ENCODE measurements around the gene GATA3. TPM values are rescaled to one million over a fixed set of nuclear protein-coding genes. Genes with fewer than 3 reads are reported as not detected.

The GATA3 gene
- polyA plus RNA-seq, 4 donors, result 0.37 to 0.84 (median 0.63) TPM

DNA sequence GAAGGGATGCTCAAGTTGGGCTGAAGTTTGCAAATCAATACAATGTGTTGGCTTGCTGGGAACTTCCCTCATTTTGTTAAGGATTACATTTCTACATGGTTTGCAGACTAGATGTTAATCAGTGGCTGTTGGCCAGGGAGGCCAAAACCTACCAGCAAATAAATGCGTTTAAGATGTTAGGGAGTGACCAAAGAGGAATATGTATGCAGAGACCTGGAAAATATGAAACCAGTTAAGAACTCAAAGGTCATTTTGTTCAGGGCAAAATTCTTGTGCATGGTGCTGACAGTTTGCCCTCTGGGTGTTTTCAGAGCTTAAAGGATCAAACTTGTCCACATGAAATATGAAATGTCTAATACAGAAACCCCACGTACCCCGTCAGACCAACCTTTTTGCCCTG, 30.3 kb downstream of the GATA3 start:
- H3K4me3 ChIP-seq (ENCODE audit: low read depth in 1 of 3, low read length in 3 of 3), result no peak overlapping the region
- H3K36me3 ChIP-seq (ENCODE audit: control insufficient read depth in 3 of 3, insufficient read depth in 2 of 3, low read depth in 1 of 3, low read length in 3 of 3), result no peaks in the 10 kb centered on the region
- no peak overlapping the region for H3K27ac ChIP-seq (ENCODE audit: low read depth in 1 of 3, low read length in 2 of 3)
- H3K27me3 ChIP-seq (ENCODE audit: control insufficient read depth in 3 of 3, insufficient read depth in 3 of 3, low read length in 3 of 3), result peaks cover 0 to 5% (median 0%) of the 10 kb centered on the region in 3 donors
- DNase-seq (no peak), FAIRE-seq (no peak)
- WGBS, 3 donors, result 35 to 66% (median 36%) methylated on average over 3 of the region's 3 CpGs
- H3K4me1 ChIP-seq (ENCODE audit: control insufficient read depth in 3 of 3, insufficient read depth in 2 of 3, low read depth in 1 of 3, low read length in 2 of 3), result no peaks in the 10 kb centered on the region
- H3K9me3 ChIP-seq (ENCODE audit: control insufficient read depth in 2 of 2, insufficient read depth in 1 of 2, low read depth in 1 of 2, low read length in 1 of 2), result no peaks in the 10 kb centered on the region

DNA sequence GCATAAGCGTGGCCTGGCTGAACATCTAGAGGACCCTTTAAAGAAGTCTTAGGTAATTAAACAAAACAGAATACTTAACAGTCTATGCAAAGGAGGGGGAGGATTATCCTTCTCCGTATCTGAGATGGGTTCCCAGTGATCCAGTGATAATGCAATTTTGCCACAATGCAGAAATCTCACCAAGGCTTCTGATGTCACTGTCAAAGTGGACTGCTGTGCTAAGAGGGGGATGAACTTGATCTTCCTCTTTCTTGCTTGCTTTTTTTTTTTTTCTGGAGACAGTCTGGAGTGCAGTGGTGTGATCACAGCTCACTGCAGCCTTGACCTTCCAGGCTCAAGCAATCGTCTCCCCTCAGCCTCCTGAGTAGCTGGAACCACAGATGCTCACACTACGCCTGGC, 30.8 kb downstream of the GATA3 start:
- Histone ChIP-seq H3K4me1 (ENCODE audit: control insufficient read depth in 3 of 3, insufficient read depth in 2 of 3, low read depth in 1 of 3, low read length in 2 of 3) (no peaks in the 10 kb centered on the region), H3K36me3 (ENCODE audit: control insufficient read depth in 3 of 3, insufficient read depth in 2 of 3, low read depth in 1 of 3, low read length in 3 of 3) (no peaks in the 10 kb centered on the region), H3K27me3 (ENCODE audit: control insufficient read depth in 3 of 3, insufficient read depth in 3 of 3, low read length in 3 of 3) (peaks cover 0 to 5% (median 0%) of the 10 kb centered on the region in 3 donors), H3K27ac (ENCODE audit: low read depth in 1 of 3, low read length in 2 of 3) (no peak overlapping the region), H3K9me3 (ENCODE audit: control insufficient read depth in 2 of 2, insufficient read depth in 1 of 2, low read depth in 1 of 2, low read length in 1 of 2) (no peaks in the 10 kb centered on the region), H3K4me3 (ENCODE audit: low read depth in 1 of 3, low read length in 3 of 3) (no peak overlapping the region)
- FAIRE-seq (no peak), DNase-seq (no peak)
- 70 to 82% (median 80%) methylated on average over 4 of the region's 4 CpGs for WGBS, 3 donors

GRCh38 chr10:8086315-8086714, 31.8 kb downstream of the GATA3 start:
- Histone ChIP-seq H3K27ac (ENCODE audit: low read depth in 1 of 3, low read length in 2 of 3) (no peak overlapping the region), H3K4me1 (ENCODE audit: control insufficient read depth in 3 of 3, insufficient read depth in 2 of 3, low read depth in 1 of 3, low read length in 2 of 3) (no peaks in the 10 kb centered on the region), H3K36me3 (ENCODE audit: control insufficient read depth in 3 of 3, insufficient read depth in 2 of 3, low read depth in 1 of 3, low read length in 3 of 3) (no peaks in the 10 kb centered on the region), H3K4me3 (ENCODE audit: low read depth in 1 of 3, low read length in 3 of 3) (no peak overlapping the region), H3K9me3 (ENCODE audit: control insufficient read depth in 2 of 2, insufficient read depth in 1 of 2, low read depth in 1 of 2, low read length in 1 of 2) (no peaks in the 10 kb centered on the region), H3K27me3 (ENCODE audit: control insufficient read depth in 3 of 3, insufficient read depth in 3 of 3, low read length in 3 of 3) (no peaks in the 10 kb centered on the region)
- DNase-seq (no peak), FAIRE-seq (no peak)
- WGBS, 3 donors, result 85 to 90% (median 90%) methylated on average over 5 of the region's 5 CpGs

DNA sequence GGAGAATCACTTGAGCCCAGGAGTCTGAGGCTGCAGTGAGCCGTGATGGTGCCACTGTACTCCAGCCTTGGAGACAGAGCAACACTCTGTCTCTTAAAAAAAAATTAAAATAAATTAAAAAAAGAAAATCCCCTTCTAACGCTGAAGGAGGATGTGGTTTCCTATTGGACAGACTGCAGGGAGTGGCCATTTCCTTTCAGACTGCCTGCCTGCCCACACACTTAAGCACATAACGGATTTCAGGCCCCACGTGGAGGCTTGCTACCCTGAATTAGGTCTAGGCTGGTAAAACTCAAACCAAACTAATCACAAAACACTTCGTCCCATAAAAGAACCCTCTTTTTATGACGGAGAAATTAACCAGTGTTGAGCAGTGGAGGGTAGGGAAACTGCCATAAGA, 34.0 kb downstream of the GATA3 start:
- no peaks in the 10 kb centered on the region for H3K36me3 ChIP-seq (ENCODE audit: control insufficient read depth in 3 of 3, insufficient read depth in 2 of 3, low read depth in 1 of 3, low read length in 3 of 3)
- WGBS, 3 donors, result 51 to 69% (median 57%) methylated on average over 6 of the region's 6 CpGs
- no peak for FAIRE-seq

DNA sequence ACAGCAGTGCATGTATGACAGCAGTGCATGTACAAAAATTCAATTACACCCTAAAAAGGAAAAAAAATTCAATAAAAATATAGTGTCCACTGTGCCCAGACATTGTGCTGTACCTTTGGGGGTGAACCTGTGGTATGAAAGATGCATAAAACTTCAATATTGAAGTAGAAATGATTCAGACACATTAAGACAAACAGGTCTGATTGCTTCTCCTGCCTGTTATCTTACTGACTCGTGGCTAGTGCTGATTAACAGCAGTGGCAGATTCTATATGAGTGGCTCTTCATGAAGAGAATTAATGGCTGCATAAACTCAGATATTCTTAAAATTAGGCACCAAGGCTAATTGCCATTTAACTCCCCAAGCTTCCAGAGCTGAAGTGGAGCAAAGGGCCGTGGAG, 37.9 kb downstream of the GATA3 start:
- FAIRE-seq, result no peak
- 50 to 67% (median 56%) methylated on average over 2 of the region's 2 CpGs for WGBS, 3 donors

More for the DNA sequence above, 34.0 kb downstream of the GATA3 start:
- Histone ChIP-seq H3K27ac (ENCODE audit: low read depth in 1 of 3, low read length in 2 of 3) (no peak overlapping the region), H3K27me3 (ENCODE audit: control insufficient read depth in 3 of 3, insufficient read depth in 3 of 3, low read length in 3 of 3) (no peaks in the 10 kb centered on the region), H3K9me3 (ENCODE audit: control insufficient read depth in 2 of 2, insufficient read depth in 1 of 2, low read depth in 1 of 2, low read length in 1 of 2) (no peaks in the 10 kb centered on the region), H3K4me3 (ENCODE audit: low read depth in 1 of 3, low read length in 3 of 3) (no peak overlapping the region), H3K4me1 (ENCODE audit: control insufficient read depth in 3 of 3, insufficient read depth in 2 of 3, low read depth in 1 of 3, low read length in 2 of 3) (no peaks in the 10 kb centered on the region)
- DNase-seq, result no peak

GRCh38 chr10:8095959-8096358, 41.5 kb downstream of the GATA3 start:
- H3K36me3 ChIP-seq (ENCODE audit: control insufficient read depth in 3 of 3, insufficient read depth in 2 of 3, low read depth in 1 of 3, low read length in 3 of 3), result no peaks in the 10 kb centered on the region
- no peaks in the 10 kb centered on the region for H3K27me3 ChIP-seq (ENCODE audit: control insufficient read depth in 3 of 3, insufficient read depth in 3 of 3, low read length in 3 of 3)
- H3K4me1 ChIP-seq (ENCODE audit: control insufficient read depth in 3 of 3, insufficient read depth in 2 of 3, low read depth in 1 of 3, low read length in 2 of 3), result no peaks in the 10 kb centered on the region
- H3K4me3 ChIP-seq (ENCODE audit: low read depth in 1 of 3, low read length in 3 of 3), result no peak overlapping the region
- no peaks in the 10 kb centered on the region for H3K9me3 ChIP-seq (ENCODE audit: control insufficient read depth in 2 of 2, insufficient read depth in 1 of 2, low read depth in 1 of 2, low read length in 1 of 2)
- H3K27ac ChIP-seq (ENCODE audit: low read depth in 1 of 3, low read length in 2 of 3), result no peak overlapping the region
- WGBS, 3 donors, result 58 to 85% (median 72%) methylated on average over 14 of the region's 14 CpGs
- DNase-seq (no peak), FAIRE-seq (no peak)

More for the DNA sequence above, 37.9 kb downstream of the GATA3 start:
- no peak overlapping the region for H3K27ac ChIP-seq (ENCODE audit: low read depth in 1 of 3, low read length in 2 of 3)
- DNase-seq, result no peak
- H3K4me1 ChIP-seq (ENCODE audit: control insufficient read depth in 3 of 3, insufficient read depth in 2 of 3, low read depth in 1 of 3, low read length in 2 of 3), result no peaks in the 10 kb centered on the region
- no peaks in the 10 kb centered on the region for H3K9me3 ChIP-seq (ENCODE audit: control insufficient read depth in 2 of 2, insufficient read depth in 1 of 2, low read depth in 1 of 2, low read length in 1 of 2)
- H3K36me3 ChIP-seq (ENCODE audit: control insufficient read depth in 3 of 3, insufficient read depth in 2 of 3, low read depth in 1 of 3, low read length in 3 of 3), result no peaks in the 10 kb centered on the region
- H3K4me3 ChIP-seq (ENCODE audit: low read depth in 1 of 3, low read length in 3 of 3), result no peak overlapping the region
- H3K27me3 ChIP-seq (ENCODE audit: control insufficient read depth in 3 of 3, insufficient read depth in 3 of 3, low read length in 3 of 3), result no peaks in the 10 kb centered on the region

DNA sequence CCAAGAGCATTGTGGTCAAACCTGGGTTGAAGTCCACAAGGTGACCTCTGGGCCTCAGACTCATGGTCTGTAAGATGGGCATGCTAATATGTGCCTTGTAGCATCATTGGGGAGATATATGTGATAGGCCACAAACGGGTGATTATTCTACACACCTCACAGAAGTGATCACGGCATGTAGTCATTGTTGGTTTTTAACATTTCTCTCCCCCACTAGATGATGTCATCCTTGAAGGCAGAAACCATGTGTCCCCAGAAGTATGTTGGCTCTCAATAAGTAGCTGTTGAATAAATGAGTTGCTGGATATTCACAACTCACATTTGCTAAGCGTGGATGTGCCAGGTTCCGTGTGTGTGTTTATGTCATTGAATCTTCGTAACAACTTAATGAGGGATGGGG, 42.4 kb downstream of the GATA3 start:
- no peak for DNase-seq
- no peaks in the 10 kb centered on the region for H3K9me3 ChIP-seq (ENCODE audit: control insufficient read depth in 2 of 2, insufficient read depth in 1 of 2, low read depth in 1 of 2, low read length in 1 of 2)
- no peaks in the 10 kb centered on the region for H3K4me1 ChIP-seq (ENCODE audit: control insufficient read depth in 3 of 3, insufficient read depth in 2 of 3, low read depth in 1 of 3, low read length in 2 of 3)
- no peak for FAIRE-seq
- H3K36me3 ChIP-seq (ENCODE audit: control insufficient read depth in 3 of 3, insufficient read depth in 2 of 3, low read depth in 1 of 3, low read length in 3 of 3), result no peaks in the 10 kb centered on the region
- no peaks in the 10 kb centered on the region for H3K27me3 ChIP-seq (ENCODE audit: control insufficient read depth in 3 of 3, insufficient read depth in 3 of 3, low read length in 3 of 3)
- 86 to 91% (median 88%) methylated on average over 5 of the region's 5 CpGs for WGBS, 3 donors
- no peak overlapping the region for H3K27ac ChIP-seq (ENCODE audit: low read depth in 1 of 3, low read length in 2 of 3)
- H3K4me3 ChIP-seq (ENCODE audit: low read depth in 1 of 3, low read length in 3 of 3), result no peak overlapping the region

- Histone ChIP-seq H3K4me1 (ENCODE audit: control insufficient read depth in 3 of 3, insufficient read depth in 2 of 3, low read depth in 1 of 3, low read length in 2 of 3) (no peaks in the 10 kb centered on the region), H3K4me3 (ENCODE audit: low read depth in 1 of 3, low read length in 3 of 3) (no peak overlapping the region)
- WGBS, 3 donors, result 54 to 76% (median 55%) methylated on average over 4 of the region's 4 CpGs
These were observed 45.9 kb downstream of the GATA3 start for GRCh38 chr10:8100366-8100765.

DNA sequence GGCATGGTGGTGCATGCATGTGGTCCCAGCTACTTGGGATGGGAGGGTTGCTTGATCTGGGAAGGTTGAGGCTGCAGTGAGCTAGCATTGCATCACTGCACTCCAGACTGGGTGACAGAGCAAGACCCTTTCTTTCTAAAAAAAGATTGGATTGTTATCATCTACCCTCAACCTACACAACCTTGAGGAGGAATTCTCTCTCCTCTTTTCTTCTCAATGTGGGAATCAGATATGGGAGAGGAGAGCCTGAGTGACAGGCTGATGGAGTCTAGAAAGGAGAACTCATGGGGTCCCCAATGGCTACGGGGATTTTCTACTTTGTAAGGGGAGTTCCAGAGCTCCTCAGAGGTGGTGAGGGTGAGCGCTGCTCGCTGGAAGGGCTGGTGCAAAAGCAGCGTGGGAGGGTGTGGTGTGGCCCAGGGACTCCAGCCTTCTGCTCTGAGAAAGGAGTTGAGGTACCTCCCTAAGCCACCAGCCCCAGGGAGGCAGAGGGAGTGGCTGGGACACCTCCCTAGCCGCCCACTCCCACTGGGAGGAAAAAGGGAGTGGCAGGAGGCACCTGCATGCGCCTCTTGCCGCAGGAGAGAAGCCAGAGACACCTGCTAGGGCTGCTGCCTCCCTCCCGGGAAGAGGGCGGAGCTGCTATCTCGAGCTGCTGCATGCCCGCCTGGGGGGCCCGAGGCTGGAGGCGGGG, 48.4 kb downstream of the GATA3 start:
- Histone ChIP-seq H3K9me3 (ENCODE audit: control insufficient read depth in 2 of 2, insufficient read depth in 1 of 2, low read depth in 1 of 2, low read length in 1 of 2) (no peaks in the 10 kb centered on the region), H3K36me3 (ENCODE audit: control insufficient read depth in 3 of 3, insufficient read depth in 2 of 3, low read depth in 1 of 3, low read length in 3 of 3) (no peaks in the 10 kb centered on the region), H3K4me3 (ENCODE audit: low read depth in 1 of 3, low read length in 3 of 3) (no peak overlapping the region), H3K27ac (ENCODE audit: low read depth in 1 of 3, low read length in 2 of 3) (no peak overlapping the region), H3K4me1 (ENCODE audit: control insufficient read depth in 3 of 3, insufficient read depth in 2 of 3, low read depth in 1 of 3, low read length in 2 of 3) (no peaks in the 10 kb centered on the region), H3K27me3 (ENCODE audit: control insufficient read depth in 3 of 3, insufficient read depth in 3 of 3, low read length in 3 of 3) (peaks cover 0 to 12% (median 2%) of the 10 kb centered on the region in 3 donors)
- FAIRE-seq (no peak), DNase-seq (no peak)
- 19 to 39% (median 20%) methylated on average over 13 of the region's 13 CpGs for WGBS, 3 donors

More at GRCh38 chr10:8100366-8100765, 45.9 kb downstream of the GATA3 start:
- DNase-seq (no peak), FAIRE-seq (no peak)
- Histone ChIP-seq H3K9me3 (ENCODE audit: control insufficient read depth in 2 of 2, insufficient read depth in 1 of 2, low read depth in 1 of 2, low read length in 1 of 2) (no peaks in the 10 kb centered on the region), H3K27ac (ENCODE audit: low read depth in 1 of 3, low read length in 2 of 3) (no peak overlapping the region), H3K36me3 (ENCODE audit: control insufficient read depth in 3 of 3, insufficient read depth in 2 of 3, low read depth in 1 of 3, low read length in 3 of 3) (no peaks in the 10 kb centered on the region), H3K27me3 (ENCODE audit: control insufficient read depth in 3 of 3, insufficient read depth in 3 of 3, low read length in 3 of 3) (peaks cover 0 to 12% (median under 1%) of the 10 kb centered on the region in 3 donors)

Data from small intestine (tissue), 7 donors.